Liver (tissue), 3 donors: ENCODE measurements around the gene IRAK1.

Experiments used
- GABPA ChIP-seq, 2 donors: IDR thresholded peaks in 1 of 2; conservative IDR thresholded peaks in 1 of 2; 2 replicates each; pipeline ENCODE4 v1.6.1; 2016; ENCODE audit warnings: antibody characterized with exemption in 2 of 2, mild to moderate bottlenecking in 1 of 2, moderate library complexity in 1 of 2
- TF ChIP-seq, protein P1 (sequence below): fragments of 150-350 bp; IDR thresholded peaks from 2 replicates; pipeline ENCODE4 v1.5.1; 2017; ENCODE audit warnings: improper control_type of control experiment, low read depth, low read length; ENCODE audit not compliant: missing input control
- TF ChIP-seq, protein P2 (sequence below): IDR thresholded peaks from 2 replicates; pipeline ENCODE4 v1.6.1; 2016; ENCODE audit warnings: antibody characterized with exemption
- donor health status: healthy.
- donor health status: healthy.

DNA sequence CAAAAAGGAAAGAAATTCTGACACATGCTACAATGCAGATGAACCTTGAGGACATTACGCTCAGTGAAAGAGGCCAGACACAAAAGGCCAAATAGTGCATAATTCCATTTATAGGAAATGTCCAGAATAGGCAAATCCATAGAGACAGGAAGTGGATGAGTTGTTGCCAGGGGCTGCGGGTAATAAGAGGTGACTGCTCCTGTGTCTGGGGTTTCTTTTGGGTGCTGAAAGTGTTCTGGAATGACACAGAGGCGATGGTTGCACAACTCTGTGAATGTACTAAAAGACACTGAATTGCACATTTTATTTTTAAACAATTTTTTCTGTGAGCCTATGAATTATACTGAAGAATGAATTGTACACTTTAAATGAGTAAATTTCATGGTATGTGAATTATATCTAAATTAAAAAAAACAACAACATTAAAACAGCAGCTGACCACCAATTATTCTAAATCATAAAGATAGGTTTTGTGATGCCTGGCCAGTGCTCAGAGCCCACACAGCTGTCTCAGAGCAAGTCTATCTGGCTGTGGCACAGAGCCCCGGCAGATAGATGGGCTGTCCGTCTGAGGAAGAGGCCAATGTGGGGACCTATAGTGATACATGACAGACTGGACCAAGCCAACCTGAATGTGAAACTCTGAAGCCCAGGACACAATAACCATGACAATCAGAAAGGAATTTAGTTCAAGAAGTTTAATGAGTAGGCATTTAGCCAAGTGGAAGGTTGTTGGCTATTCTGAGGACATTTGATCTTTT is 23.5 kb upstream of the IRAK1 start:
- TF ChIP-seq, protein P1, sequence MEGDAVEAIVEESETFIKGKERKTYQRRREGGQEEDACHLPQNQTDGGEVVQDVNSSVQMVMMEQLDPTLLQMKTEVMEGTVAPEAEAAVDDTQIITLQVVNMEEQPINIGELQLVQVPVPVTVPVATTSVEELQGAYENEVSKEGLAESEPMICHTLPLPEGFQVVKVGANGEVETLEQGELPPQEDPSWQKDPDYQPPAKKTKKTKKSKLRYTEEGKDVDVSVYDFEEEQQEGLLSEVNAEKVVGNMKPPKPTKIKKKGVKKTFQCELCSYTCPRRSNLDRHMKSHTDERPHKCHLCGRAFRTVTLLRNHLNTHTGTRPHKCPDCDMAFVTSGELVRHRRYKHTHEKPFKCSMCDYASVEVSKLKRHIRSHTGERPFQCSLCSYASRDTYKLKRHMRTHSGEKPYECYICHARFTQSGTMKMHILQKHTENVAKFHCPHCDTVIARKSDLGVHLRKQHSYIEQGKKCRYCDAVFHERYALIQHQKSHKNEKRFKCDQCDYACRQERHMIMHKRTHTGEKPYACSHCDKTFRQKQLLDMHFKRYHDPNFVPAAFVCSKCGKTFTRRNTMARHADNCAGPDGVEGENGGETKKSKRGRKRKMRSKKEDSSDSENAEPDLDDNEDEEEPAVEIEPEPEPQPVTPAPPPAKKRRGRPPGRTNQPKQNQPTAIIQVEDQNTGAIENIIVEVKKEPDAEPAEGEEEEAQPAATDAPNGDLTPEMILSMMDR: no peak
- no peak for TF ChIP-seq GABPA (IDR thresholded peaks at IDR 0.05 in 1 of 2, conservative IDR thresholded peaks at IDR 0.05 in 1 of 2)
- TF ChIP-seq, protein P2, sequence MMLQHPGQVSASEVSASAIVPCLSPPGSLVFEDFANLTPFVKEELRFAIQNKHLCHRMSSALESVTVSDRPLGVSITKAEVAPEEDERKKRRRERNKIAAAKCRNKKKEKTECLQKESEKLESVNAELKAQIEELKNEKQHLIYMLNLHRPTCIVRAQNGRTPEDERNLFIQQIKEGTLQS: no peak
